Adrenal gland (tissue), 5 donors: ENCODE data around the gene HNRNPLL.

ENCODE experiments used
- CTCF ChIP-seq, 6 experiments: fragments of 450-650 bp in 4 of 6; fragments of 200-600 bp in 2 of 6; sonication (generic) in 1 of 6; IDR thresholded peaks; 1 replicate in 5 of 6; 2 replicates in 1 of 6; pipeline versions ENCODE4 v1.5.1 to v1.8.0; 2016 to 2021; ENCODE audit warnings: antibody characterized with exemption in 6 of 6, mild to moderate bottlenecking in 2 of 6, moderate library complexity in 1 of 6
- POLR2A ChIP-seq, 2 donors: fragments of 450-650 bp; IDR thresholded peaks; one replicate each; pipeline ENCODE4 v1.6.1; 2017; ENCODE audit warnings: antibody characterized with exemption in 2 of 2, mild to moderate bottlenecking in 2 of 2, moderate library complexity in 1 of 2
- donor health status: DM: no; HTN: no; CAD: no.

GRCh38 chr2:38634684-38635083 lies 32.0 kb upstream of the HNRNPLL start:
- TF ChIP-seq CTCF (IDR thresholded peaks at IDR 0.05) (no peak), POLR2A (IDR thresholded peaks at IDR 0.05) (no peak)
